A549 (cell line): ENCODE measurements around the gene RIMS3. TPM values are rescaled to one million over a fixed set of nuclear protein-coding genes. Genes with fewer than 3 reads are reported as not detected.

Experiments
- polyA plus RNA-seq, 4 experiments: library from polyadenylated mRNA; depleted of rRNA in 3 of 4; stranded (reverse); fragments of >200 nt; fragmentation: RNase III in 1 of 4; extraction: RNeasy Plus Mini Kit Qiagen cat#74134 plus additional on column Dnase treatment in 1 of 4; gene quantifications; 2 replicates in 3 of 4; 3 replicates in 1 of 4; pipeline ENCODE4 v1.2.3, GENCODE V29; 2011 to 2017

The RIMS3 gene
- polyA plus RNA-seq, 2 of the 4 experiments (the other 2 are of a cell fraction), result 1.5 to 1.9 TPM

Other genes with a start within 250 kb of the RIMS3 start
- 2.8 and 3.0 TPM in 2 replicates for gene ZFP69B, start 215.2 kb downstream of the RIMS3 start, polyA plus RNA-seq (2011; rRNA removed)
- gene ZFP69B, start 215.2 kb downstream of the RIMS3 start, polyA plus RNA-seq (2017; fragmentation: RNase III; extraction: RNeasy Plus Mini Kit Qiagen cat#74134 plus additional on column Dnase treatment), result 1.9 to 2.3 TPM (median 1.9 TPM) in 3 replicates
- gene ZFP69, start 188.4 kb downstream of the RIMS3 start, polyA plus RNA-seq (2011; rRNA removed), result not detected in 2 replicates
- not detected in 3 replicates for gene ZFP69, start 188.4 kb downstream of the RIMS3 start, polyA plus RNA-seq (2017; fragmentation: RNase III; extraction: RNeasy Plus Mini Kit Qiagen cat#74134 plus additional on column Dnase treatment)
- 4.6 and 5.7 TPM in 2 replicates for gene EXO5, start 156.9 kb downstream of the RIMS3 start, polyA plus RNA-seq (2011; rRNA removed)
- gene EXO5, start 156.9 kb downstream of the RIMS3 start, polyA plus RNA-seq (2017; fragmentation: RNase III; extraction: RNeasy Plus Mini Kit Qiagen cat#74134 plus additional on column Dnase treatment), result 6.4 to 7.0 TPM (median 6.7 TPM) in 3 replicates
- 2.8 and 4.0 TPM in 2 replicates for gene ZNF684, start 134.0 kb downstream of the RIMS3 start, polyA plus RNA-seq (2011; rRNA removed)
- gene ZNF684, start 134.0 kb downstream of the RIMS3 start, polyA plus RNA-seq (2017; fragmentation: RNase III; extraction: RNeasy Plus Mini Kit Qiagen cat#74134 plus additional on column Dnase treatment), result 2.4 to 3.0 TPM (median 2.5 TPM) in 3 replicates
- gene NFYC, start 26.0 kb upstream of the RIMS3 start, polyA plus RNA-seq (2011; rRNA removed), result 37.8 and 43.4 TPM in 2 replicates
- 35.0 to 35.2 TPM (median 35.1 TPM) in 3 replicates for gene NFYC, start 26.0 kb upstream of the RIMS3 start, polyA plus RNA-seq (2017; fragmentation: RNase III; extraction: RNeasy Plus Mini Kit Qiagen cat#74134 plus additional on column Dnase treatment)
- 0.08 and 0.09 TPM in 2 replicates for gene KCNQ4, start 118.1 kb upstream of the RIMS3 start, polyA plus RNA-seq (2011; rRNA removed)
- gene KCNQ4, start 118.1 kb upstream of the RIMS3 start, polyA plus RNA-seq (2017; fragmentation: RNase III; extraction: RNeasy Plus Mini Kit Qiagen cat#74134 plus additional on column Dnase treatment), result 0.17 to 0.24 TPM (median 0.22 TPM) in 3 replicates
- gene CITED4, start 196.7 kb upstream of the RIMS3 start, polyA plus RNA-seq (2011; rRNA removed), result 5.8 and 7.1 TPM in 2 replicates
- gene CITED4, start 196.7 kb upstream of the RIMS3 start, polyA plus RNA-seq (2017; fragmentation: RNase III; extraction: RNeasy Plus Mini Kit Qiagen cat#74134 plus additional on column Dnase treatment), result 23.7 to 33.5 TPM (median 32.2 TPM) in 3 replicates